ENCODE results near the gene CDK15. TPM values are rescaled to one million over a fixed set of nuclear protein-coding genes. Genes with fewer than 3 reads are reported as not detected.

Gene CDK15
- total and polyA plus RNA-seq, 2 donors (not counting 1 experiment from before 2014, with no cell fraction given), result not detected

- POLR2A ChIA-PET, result no interaction called here
- ATAC-seq (ENCODE audit: low read depth) (no peak), DNase-seq (no peak)
- no peaks in the 10 kb centered on the region for H4K20me1 ChIP-seq (ENCODE audit: control insufficient read depth, insufficient read depth, low read length, poor library complexity, severe bottlenecking)
- no peak overlapping the region for H3K4me3 ChIP-seq (ENCODE audit: control extremely low read depth in 1 of 5, extremely low read depth in 1 of 5, insufficient read depth in 1 of 5, low read depth in 2 of 5, low read length in 4 of 5)
- TF ChIP-seq CTCF (IDR thresholded peaks at IDR 0.05) (no peak), EZH2 (IDR thresholded peaks at IDR 0.05; ENCODE audit: borderline replicate concordance, insufficient read depth, low read depth, low read length, poor library complexity, severe bottlenecking) (no peak)
- CTCF ChIA-PET, result no interaction called here
- intact Hi-C loops (cut with micrococcal nuclease), result no loop called here
- H3K36me3 ChIP-seq (replicated peaks in 1 of 2; ENCODE audit: control extremely low read depth in 1 of 2, control insufficient read depth in 1 of 2, extremely low read depth in 1 of 2, insufficient read depth in 2 of 2, low read length in 1 of 2), result no peaks in the 10 kb centered on the region
- H3K27me3 Mint-ChIP-seq, result peaks cover 14% of the 10 kb centered on the region
- WGBS (ENCODE audit: insufficient coverage), result 100% methylated on average over 3 of the region's 4 CpGs
- no peak overlapping the region for H3K9ac ChIP-seq (ENCODE audit: low read length)
- H2AFZ ChIP-seq (ENCODE audit: insufficient read depth, low read depth, low read length, poor library complexity, severe bottlenecking), result no peak overlapping the region
- no peaks in the 10 kb centered on the region for H3K27me3 ChIP-seq (replicated peaks in 1 of 4; ENCODE audit: control extremely low read depth in 1 of 4, control insufficient read depth in 3 of 4, insufficient read depth in 4 of 4, low read length in 3 of 4)
- no peak overlapping the region for H3K27ac Mint-ChIP-seq
- H3K9me3 ChIP-seq (ENCODE audit: control extremely low read depth in 1 of 3, control insufficient read depth in 2 of 3, insufficient read depth in 1 of 3, low read length in 2 of 3), result peaks cover 0 to 2% (median 0%) of the 10 kb centered on the region in 3 donors
- H3K27ac ChIP-seq (ENCODE audit: low read length in 2 of 2), result no peak overlapping the region
- no peaks in the 10 kb centered on the region for H3K4me1 Mint-ChIP-seq
- H3K4me3 Mint-ChIP-seq, result no peak overlapping the region
- no peak overlapping the region for H3K4me2 ChIP-seq (replicated peaks; ENCODE audit: low read depth, low read length, poor library complexity, severe bottlenecking)
- no peaks in the 10 kb centered on the region for H3K4me1 ChIP-seq (ENCODE audit: control insufficient read depth in 2 of 2, insufficient read depth in 2 of 2, low read length in 2 of 2)
- H3K9me3 Mint-ChIP-seq (ENCODE audit: insufficient read depth), result peaks cover 4% of the 10 kb centered on the region
- no peaks in the 10 kb centered on the region for H3K79me2 ChIP-seq (ENCODE audit: control insufficient read depth, insufficient read depth, low read length)
Measured at GRCh38 chr2:201839727-201840126, 33.4 kb downstream of the CDK15 start.

GRCh38 chr2:201840726-201841125, 34.4 kb downstream of the CDK15 start:
- Histone ChIP-seq H3K4me3 (ENCODE audit: control extremely low read depth in 1 of 5, extremely low read depth in 1 of 5, insufficient read depth in 1 of 5, low read depth in 2 of 5, low read length in 4 of 5) (no peak overlapping the region), H3K27me3 (replicated peaks in 1 of 4; ENCODE audit: control extremely low read depth in 1 of 4, control insufficient read depth in 3 of 4, insufficient read depth in 4 of 4, low read length in 3 of 4) (no peaks in the 10 kb centered on the region), H3K27ac (ENCODE audit: low read length in 2 of 2) (no peak overlapping the region), H2AFZ (ENCODE audit: insufficient read depth, low read depth, low read length, poor library complexity, severe bottlenecking) (no peak overlapping the region), H4K20me1 (ENCODE audit: control insufficient read depth, insufficient read depth, low read length, poor library complexity, severe bottlenecking) (no peaks in the 10 kb centered on the region), H3K4me2 (replicated peaks; ENCODE audit: low read depth, low read length, poor library complexity, severe bottlenecking) (no peak overlapping the region), H3K9me3 (ENCODE audit: control extremely low read depth in 1 of 3, control insufficient read depth in 2 of 3, insufficient read depth in 1 of 3, low read length in 2 of 3) (peaks cover 0 to 2% (median 0%) of the 10 kb centered on the region in 3 donors), H3K36me3 (replicated peaks in 1 of 2; ENCODE audit: control extremely low read depth in 1 of 2, control insufficient read depth in 1 of 2, extremely low read depth in 1 of 2, insufficient read depth in 2 of 2, low read length in 1 of 2) (no peaks in the 10 kb centered on the region), H3K9ac (ENCODE audit: low read length) (no peak overlapping the region), H3K79me2 (ENCODE audit: control insufficient read depth, insufficient read depth, low read length) (no peaks in the 10 kb centered on the region), H3K4me1 (ENCODE audit: control insufficient read depth in 2 of 2, insufficient read depth in 2 of 2, low read length in 2 of 2) (no peaks in the 10 kb centered on the region)
- intact Hi-C loops (cut with micrococcal nuclease), result no loop called here
- ChIA-PET POLR2A (no interaction called here), CTCF (no interaction called here)
- no CpG with 5 or more reads among the region's 1 CpG for WGBS (ENCODE audit: insufficient coverage)
- H3K27ac Mint-ChIP-seq, result no peak overlapping the region
- no peak for ATAC-seq (ENCODE audit: low read depth)
- TF ChIP-seq CTCF (IDR thresholded peaks at IDR 0.05) (no peak), EZH2 (IDR thresholded peaks at IDR 0.05; ENCODE audit: borderline replicate concordance, insufficient read depth, low read depth, low read length, poor library complexity, severe bottlenecking) (no peak)
- peaks cover 14% of the 10 kb centered on the region for H3K27me3 Mint-ChIP-seq
- peaks cover 4% of the 10 kb centered on the region for H3K9me3 Mint-ChIP-seq (ENCODE audit: insufficient read depth)
- no peaks in the 10 kb centered on the region for H3K4me1 Mint-ChIP-seq
- no peak overlapping the region for H3K4me3 Mint-ChIP-seq
- no peak for DNase-seq

Measured in B cell (primary cell).